ENCODE measurements around the gene WDR7.

The WDR7 gene

GRCh38 chr18:56650944-56651770 is at the start of gene WDR7:
Gene WDR7 (plus strand): TSS chr18:56651359. CDS start chr18:56672516, 21,157 bp downstream.
- DNase-seq (ENCODE audit: low read depth): peak; percentile 95

DNA sequence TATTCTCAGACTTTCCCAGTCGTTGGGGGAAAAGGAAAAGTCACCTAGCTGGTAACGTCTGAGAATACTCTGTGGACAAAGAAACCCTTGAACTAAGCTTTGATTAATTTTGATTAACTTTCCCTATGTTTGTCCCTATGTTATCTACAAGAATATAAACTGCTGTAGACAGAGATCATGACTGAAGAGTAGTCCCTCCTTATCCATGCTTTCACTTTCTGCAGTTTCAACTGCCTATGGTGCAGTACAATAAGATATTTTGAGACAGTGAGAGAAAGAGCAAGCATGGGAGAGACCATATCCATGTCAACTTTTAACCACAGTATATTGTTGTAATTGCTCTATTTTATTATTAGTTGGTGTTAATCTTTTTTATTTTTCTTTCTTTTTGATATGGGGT is 44.5 kb upstream of the WDR7 start:
- no peak for DNase-seq (ENCODE audit: low read depth)

- no peak for DNase-seq (ENCODE audit: low read depth)
Measured at GRCh38 chr18:56615738-56616520, 35.2 kb upstream of the WDR7 start.

DNA sequence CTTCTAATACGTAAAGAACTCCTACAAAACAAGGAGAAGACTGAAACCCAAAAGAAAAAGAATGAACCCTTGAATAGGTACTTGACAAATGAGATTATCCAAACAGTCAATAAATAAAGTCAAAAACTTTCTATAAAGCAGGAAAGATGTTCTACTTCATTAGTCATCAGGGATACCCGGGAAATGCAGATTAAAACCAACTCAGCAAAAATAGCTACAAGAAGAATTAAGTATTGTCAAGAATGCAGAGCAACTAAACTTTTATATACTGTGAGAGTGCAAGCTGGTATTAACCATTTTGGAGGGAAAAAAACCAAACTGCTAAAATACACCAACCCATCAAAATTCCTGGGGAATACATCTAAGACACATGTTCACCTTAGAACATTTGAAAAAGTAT is 23.2 kb upstream of the WDR7 start:
- DNase-seq (ENCODE audit: low read depth): no peak

DNA sequence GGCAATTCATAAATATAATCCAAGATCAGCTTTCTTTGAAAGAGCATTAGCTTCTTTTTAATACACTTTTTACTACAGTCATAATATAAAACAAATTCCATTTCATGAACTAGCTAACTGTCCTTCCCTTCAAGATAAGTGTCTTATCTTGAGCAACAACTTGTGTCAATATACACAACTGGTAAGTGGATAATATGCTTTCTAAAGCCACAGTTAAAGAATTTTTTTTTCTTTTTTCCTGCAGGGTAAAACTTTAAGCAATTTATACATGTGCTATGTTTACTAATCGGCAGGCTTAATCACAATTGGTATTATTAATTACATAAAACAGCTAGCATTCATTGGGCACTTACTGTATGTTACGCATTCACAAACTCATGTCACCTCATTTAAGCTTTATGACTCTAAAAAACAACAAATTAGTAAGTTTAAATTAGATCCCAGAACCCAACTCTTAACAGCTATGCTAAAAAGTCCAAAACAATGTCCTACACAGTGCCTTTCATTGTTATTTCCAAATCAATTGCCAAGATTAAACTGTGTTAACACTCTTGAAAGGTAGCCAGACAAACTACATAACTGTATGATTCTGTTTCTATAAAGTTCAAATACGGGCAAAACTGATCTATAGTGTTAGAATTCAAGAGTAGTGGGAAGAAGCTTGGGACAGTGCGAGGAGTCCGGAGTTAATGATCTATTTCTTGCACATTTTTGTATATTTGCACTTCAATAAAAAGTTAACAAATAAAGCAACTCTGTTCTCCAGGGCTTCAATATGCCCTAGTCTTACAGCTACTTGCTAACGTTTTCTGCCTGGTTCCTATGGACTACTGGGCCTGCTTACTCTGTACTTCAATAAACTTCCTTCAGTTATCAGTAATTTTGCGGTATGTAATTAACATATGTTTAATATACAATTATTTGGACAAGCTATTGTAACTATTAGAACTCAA is 18.8 kb upstream of the WDR7 start:
- DNase-seq (ENCODE audit: low read depth): no peak

GRCh38 chr18:56635007-56635406 is 16.2 kb upstream of the WDR7 start:
- no peak for DNase-seq (ENCODE audit: low read depth)

DNA sequence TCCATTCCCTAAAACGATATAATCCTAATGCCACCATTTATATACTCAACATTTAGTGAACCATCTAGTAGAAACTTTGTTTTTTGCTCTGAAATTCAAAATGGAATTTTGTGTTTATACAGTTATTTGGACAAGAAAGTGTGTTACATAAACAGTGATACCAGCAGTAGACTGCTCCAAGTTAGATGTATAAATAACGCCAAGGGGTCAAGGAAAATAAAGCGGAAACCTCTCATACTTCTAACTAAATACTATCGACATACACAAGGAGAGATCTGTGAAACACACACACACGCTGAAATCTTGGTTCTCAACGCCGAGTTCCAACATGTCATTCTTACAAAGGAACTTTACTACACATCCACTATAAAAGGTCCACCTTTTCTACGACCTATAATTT is 14.0 kb upstream of the WDR7 start:
- DNase-seq (ENCODE audit: low read depth): no peak

DNA sequence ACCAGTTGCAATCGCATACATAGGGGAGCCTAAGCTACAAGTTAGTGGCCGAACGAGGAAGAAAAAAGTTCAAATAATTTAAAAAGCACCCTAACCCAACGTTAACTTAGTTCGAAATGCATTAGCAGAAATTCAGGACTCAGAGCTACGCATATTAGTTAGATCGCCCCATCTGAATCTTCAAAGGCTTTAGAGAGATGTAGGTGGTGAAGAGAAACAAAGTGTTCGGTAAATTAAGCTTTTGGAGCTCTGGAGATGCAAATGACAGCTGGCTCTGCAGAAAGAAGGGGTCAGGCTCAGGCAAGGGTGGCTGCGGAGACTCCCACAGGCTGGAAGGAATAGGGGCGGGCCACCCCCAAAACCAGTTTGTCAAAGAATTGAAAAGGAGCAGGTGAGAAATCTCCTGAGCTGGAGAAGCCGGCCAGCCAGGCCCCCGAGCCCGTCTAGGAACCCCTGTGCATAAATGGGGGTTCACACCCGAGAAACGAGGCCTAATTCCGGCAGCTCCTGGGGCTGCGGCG is 13.4 kb upstream of the WDR7 start:
- no peak for DNase-seq (ENCODE audit: low read depth)

DNA sequence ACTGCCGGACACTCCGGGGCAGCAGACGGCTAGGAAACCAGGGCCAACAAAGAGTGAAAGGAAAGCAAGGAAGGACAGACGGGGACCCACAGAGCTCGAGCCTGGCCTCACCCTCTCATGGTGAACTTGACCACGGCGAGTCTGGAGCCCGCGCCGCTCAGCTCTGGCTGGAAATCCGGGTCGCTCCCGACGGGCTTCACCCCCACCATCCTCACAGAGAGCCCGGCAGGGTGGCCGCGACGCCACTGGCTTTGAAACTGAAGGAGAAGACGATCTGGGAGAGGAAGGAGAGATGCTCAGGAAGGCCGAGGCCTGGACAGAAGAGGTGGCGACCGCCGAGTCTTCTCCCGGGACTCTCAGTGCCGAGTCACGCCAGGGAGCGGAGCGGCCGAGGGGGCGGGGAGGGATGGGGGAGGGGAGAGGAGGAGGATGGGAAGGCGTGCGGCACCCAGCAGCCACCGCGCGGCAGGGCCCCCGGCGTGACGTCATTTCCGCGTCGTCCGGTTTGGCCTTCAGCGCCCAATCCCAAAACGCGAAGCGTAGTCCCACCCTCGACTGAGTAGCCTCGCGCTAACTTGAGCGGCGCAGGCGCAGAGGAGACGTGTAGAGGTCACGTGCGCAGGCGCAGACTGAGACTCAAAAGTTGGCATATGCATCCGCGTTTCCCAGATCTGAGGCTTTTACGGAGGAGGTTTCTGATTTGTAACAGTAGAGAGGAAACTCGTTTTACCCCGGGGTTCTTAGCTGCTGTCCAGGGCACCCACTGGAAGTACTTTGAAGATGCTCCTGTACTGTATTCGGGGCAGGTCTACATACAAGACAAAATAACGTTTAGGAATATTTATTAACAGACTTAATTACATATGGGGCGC is 12.7 kb upstream of the WDR7 start, which contains the start of gene TXNL1:
Gene TXNL1 (minus strand): TSS at position 361 of the 872 bp plus-strand sequence. CDS start 152 bp downstream, at position 209.
- peak; percentile 100 for DNase-seq (ENCODE audit: low read depth)

- DNase-seq (ENCODE audit: low read depth): no peak
Measured at GRCh38 chr18:56639104-56639381, 12.1 kb upstream of the WDR7 start.

GRCh38 chr18:56639571-56639970 is 11.6 kb upstream of the WDR7 start:
- no peak for DNase-seq (ENCODE audit: low read depth)

DNA sequence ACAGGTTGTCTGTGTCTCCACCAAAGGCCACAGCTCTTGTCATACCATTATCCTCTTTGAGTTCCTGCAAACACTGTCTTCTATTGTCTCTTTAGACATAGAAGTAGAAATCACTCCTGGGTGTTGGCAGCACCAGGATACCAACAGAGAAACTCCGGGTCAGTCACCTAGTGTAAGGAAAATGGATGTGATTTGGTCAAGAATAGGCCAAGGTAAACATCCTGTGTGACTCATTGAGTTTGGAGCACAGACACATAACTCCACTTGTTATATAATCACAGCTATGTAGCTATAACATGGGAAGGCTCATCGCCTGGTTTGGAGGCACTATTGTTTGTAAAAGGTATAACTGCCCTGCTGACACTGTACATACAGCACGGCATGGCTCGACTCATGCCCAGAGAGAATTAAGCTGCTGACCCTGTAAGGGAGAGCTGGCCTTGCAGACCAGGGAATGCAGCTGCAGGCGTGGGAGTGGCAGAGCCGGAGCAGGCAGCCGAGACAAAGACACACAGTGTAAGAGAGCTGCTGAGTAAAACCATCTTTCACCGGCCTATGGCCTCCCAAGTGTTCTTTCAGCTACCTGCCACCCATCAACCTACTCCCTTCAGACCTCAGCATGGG is 9.3 kb upstream of the WDR7 start:
- DNase-seq (ENCODE audit: low read depth): no peak

DNA sequence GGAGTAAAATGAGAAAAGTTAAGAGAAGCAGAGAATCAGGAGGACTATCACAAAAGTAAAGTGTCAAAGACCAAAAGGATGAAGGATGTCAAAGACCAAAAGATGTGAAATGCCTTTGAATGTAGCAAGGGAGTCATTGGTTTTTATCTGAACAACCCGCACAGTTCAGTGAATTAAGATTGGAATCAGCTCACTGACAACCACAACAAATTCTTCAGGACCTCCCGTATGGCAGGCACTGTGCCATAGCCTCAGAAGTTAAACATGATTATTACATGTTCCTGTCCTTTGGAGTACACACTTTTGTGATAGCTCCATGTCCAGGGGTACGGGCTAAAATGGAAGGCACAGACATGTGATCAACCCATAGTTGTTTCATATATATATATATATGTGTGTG is 7.8 kb upstream of the WDR7 start:
- no peak for DNase-seq (ENCODE audit: low read depth)

DNA sequence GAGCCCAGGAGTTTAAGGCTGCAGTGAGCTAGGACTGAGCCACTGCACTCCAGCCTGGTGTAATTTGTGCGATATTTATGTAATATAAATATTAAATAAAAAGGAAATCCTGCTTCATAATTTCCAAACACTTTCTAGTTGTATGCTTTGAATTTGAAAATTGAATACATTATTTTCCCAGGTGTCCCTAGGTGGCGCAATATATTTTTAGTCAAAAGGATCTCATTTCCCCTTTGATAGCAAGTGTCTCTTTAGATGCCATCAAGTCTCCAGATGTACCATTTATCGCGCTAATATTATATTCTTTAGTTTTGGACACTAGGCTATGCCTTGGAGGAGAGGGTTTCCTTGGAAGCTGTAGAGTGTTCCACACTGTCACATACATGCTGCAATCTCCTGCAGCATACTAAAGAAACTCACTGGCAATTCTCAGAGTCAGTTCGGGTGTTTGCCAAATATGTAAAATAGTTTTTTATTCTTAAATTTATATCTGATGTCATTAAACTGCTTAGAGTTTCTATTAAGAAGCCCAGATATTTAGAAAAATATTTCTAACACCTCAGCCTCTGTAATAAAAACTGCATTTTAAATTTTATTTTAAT is 5.6 kb upstream of the WDR7 start:
- no peak for DNase-seq (ENCODE audit: low read depth)

- no peak for DNase-seq (ENCODE audit: low read depth)
Measured at GRCh38 chr18:56647071-56647470, 4.1 kb upstream of the WDR7 start.

DNA sequence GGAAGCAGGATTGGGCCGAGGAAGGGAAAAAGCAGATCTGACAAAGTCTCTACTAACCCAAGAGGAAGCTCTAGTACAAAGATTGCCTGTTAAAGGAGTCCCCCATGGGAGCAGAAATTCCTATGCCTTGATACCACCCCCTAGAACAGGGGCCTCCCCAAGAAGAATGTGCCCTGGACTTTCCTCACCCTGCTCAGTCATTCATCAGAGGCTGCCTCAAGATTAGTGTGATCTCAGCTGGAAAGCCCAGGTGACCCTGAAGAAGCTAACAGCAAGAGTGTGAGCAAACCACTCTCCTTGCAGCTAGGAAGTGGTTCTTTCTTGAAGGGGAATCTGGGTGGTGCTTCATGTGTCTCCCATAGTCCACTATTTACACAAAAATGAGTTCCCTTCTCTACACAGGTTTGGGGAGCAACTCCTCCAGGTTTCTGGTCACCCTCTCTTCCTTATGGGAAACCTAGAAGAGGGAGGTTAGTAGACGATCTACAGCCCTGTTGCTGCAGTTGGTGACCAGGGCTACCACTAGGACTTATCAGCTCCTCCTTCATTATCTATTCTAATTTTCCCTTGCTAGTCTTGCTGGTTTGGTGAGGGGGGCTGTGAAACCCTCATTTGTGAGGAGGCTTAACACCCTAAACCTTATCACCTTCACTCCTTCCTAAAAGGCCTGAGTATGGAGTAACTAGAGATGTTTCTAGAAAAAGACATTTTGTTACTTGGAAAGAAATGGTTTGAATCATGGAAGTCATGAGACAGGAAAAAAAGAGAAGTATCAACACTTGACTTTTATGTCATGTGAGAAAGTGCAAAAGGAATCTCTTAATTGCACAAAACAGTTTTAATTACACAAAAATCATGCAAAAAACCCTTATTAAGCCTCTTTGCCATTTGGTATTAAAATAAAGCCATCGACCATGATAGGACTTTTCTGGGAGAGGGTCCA is 2.9 kb upstream of the WDR7 start:
- no peak for DNase-seq (ENCODE audit: low read depth)

GRCh38 chr18:56649996-56650395 is 1.2 kb upstream of the WDR7 start:
- no peak for DNase-seq (ENCODE audit: low read depth)

- DNase-seq (ENCODE audit: low read depth): no peak
Measured at GRCh38 chr18:56651771-56652092, 573 bp downstream of the WDR7 start.

DNA sequence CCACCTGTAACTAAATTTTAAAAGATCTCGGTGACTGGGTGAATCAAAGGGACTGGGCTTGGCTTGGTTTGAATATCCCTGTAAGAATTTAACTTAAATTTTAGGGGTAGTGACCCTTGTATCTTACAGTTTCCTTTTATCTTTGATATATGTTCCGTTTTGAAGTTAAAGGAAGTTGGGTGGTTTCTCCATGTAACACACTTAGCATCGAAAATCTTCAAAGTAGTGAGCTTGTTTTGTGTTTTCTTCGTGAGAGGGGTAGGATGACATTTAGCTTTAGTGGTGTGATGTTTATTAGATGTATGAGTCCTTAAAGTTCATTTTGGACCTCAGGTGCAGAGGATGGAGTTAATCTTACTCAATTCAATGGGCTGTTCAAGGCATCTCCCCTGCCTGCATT is 1.6 kb downstream of the WDR7 start:
- DNase-seq (ENCODE audit: low read depth): no peak
